Measurements from ENCODE around the gene CAPN2.
"Not testable (repeated sequence)": the region's sequence is repeated elsewhere in the genome, so short reads cannot be mapped to it uniquely, and the experiment has no call there.

CAPN2 gene

DNA sequence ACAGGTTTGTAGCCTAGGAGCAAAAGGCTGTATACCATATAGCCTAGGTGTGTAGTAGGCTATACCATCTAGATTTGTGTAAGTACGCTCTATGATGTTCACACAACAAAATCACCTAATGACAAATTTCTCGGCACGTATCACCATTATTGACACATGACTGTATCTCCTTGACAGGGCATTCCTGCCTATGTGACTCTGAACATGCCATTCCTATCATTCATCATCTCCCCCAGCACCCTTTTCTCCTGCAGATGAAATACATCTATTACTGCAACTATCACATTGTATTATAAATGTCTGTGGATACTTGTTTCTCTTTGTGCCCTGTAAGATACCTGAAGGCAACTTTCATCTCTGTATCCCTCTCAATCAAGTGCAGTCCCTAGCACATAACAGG, 103.5 kb downstream of the CAPN2 start:
- DNase-seq (ENCODE audit: insufficient read length, low spot score) = no peak
- FAIRE-seq = no peak

- not testable (repeated sequence) for FAIRE-seq
These were observed 104.9 kb downstream of the CAPN2 start for GRCh38 chr1:223817265-223817664.

DNA sequence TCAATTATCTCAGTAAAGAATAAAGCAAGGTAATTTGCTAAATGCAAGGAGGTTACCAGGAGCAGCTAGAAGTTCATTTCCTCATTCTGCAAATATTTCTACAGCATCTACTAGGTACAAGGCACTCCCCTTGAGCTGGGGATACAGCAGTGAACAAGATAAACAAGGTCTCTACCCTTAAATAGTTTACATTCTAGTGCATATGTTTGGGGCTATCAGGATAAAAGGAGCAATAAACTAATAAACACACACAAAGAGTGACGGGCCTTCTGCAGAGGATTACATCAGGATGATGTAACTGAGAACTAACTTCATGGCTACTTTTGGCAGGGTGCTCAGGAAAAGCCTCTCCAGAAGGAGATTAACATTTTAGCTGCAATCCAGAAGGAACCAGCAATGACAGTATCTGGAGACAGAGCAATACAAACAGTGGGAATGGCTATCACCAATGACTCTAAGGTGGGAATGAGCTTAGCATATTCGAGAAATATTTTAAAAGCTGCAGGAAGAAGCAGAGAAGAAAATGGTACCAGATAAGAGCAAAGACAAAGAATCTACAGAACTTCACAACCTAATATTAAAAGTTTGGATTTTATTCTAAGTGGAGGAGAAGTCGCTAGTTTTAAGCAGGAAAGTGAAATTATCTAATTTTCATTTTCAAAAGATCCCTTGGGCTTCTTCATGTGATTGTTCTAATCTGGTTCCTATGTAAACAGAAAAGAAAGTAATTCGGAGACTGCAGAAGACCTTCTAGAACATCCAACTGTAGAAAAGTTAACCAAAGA, 107.6 kb downstream of the CAPN2 start:
- FAIRE-seq = no peak
- no peak for DNase-seq (ENCODE audit: insufficient read length, low spot score)

More at GRCh38 chr1:223817265-223817664, 104.9 kb downstream of the CAPN2 start:
- DNase-seq (ENCODE audit: insufficient read length, low spot score) = not testable (repeated sequence)

GRCh38 chr1:223820515-223820858, 108.1 kb downstream of the CAPN2 start:
- DNase-seq (ENCODE audit: insufficient read length, low spot score) (no peak), FAIRE-seq (no peak)

- no peak for DNase-seq (ENCODE audit: insufficient read length, low spot score)
- no peak for FAIRE-seq
These were observed 108.6 kb downstream of the CAPN2 start for GRCh38 chr1:223820971-223821370.

GRCh38 chr1:223824287-223824686, 111.9 kb downstream of the CAPN2 start:
- no peak for DNase-seq (ENCODE audit: insufficient read length, low spot score)
- FAIRE-seq = no peak

DNA sequence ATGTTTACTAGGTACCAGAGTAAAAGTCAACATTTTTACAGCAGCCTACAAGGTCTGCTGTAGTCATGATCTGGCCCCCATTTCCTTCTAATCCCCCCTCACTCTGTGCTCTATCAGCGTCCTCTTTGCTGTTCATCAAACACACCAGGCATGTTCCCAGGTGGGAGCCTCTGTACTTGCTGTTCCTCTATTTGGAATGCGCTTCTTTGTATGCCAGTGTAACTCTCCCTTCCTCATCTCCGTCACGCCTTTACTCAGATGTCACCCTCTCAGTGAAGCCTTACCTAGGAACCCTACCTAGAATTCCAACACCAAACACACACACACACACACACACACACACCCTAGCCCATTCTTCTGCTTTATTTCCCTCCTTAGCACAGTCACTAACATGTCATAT, 112.4 kb downstream of the CAPN2 start:
- FAIRE-seq (no peak), DNase-seq (ENCODE audit: insufficient read length, low spot score) (no peak)
